ENCODE results near the gene ASTN1. TPM values are rescaled to one million over a fixed set of nuclear protein-coding genes. Genes with fewer than 3 reads are reported as not detected.

ASTN1 gene
- total and polyA plus RNA-seq, 9 of the 15 experiments (the other 6 are each of a cell fraction or from before 2014, with no cell fraction given), result 0.05 to 0.22 (median 0.18) TPM

GRCh38 chr1:177211231-177211630, 46.7 kb upstream of the ASTN1 start:
- H3K36me3 ChIP-seq (ENCODE audit: control insufficient read depth, insufficient read depth, low read length), result no peaks in the 10 kb centered on the region
- no TSS peak for BruUV-seq (replicated peaks)
- intact Hi-C loops (cut with micrococcal nuclease), result no loop called here
- 0% methylated on average over 4 of the region's 4 CpGs for WGBS (ENCODE audit: insufficient coverage, low coverage, missing lambda C conversion rate)
- ChIA-PET CTCF (ENCODE audit: low intra/inter-chr PET ratio) (no interaction called here), POLR2A (no interaction called here)
- ATAC-seq (no peak), DNase-seq (ENCODE audit: extremely low read depth in 1 of 4, low spot score in 3 of 4) (no peak), FAIRE-seq (no peak)
- H3K4me3 ChIP-seq, result no peak overlapping the region
- in situ Hi-C loops (cut with MboI), result no loop called here
- TF ChIP-seq ZNF75A (CRISPR knock-in tag; IDR thresholded peaks at IDR 0.05) (no peak), NFATC3 (IDR thresholded peaks at IDR 0.05) (no peak)
- H3K9me1 ChIP-seq (ENCODE audit: control insufficient read depth, insufficient read depth, low read length), result no peaks in the 10 kb centered on the region
- H2AFZ ChIP-seq (ENCODE audit: low read depth, low read length), result no peak overlapping the region
- H3K9me3 ChIP-seq (replicated peaks; ENCODE audit: control insufficient read depth, insufficient read depth, low read depth, low read length), result no peaks in the 10 kb centered on the region
- H3K27me3 ChIP-seq (ENCODE audit: control insufficient read depth in 2 of 2, insufficient read depth in 2 of 2, low read length in 2 of 2), result no peaks in the 10 kb centered on the region
- no peak overlapping the region for H3K9ac ChIP-seq (ENCODE audit: insufficient read depth in 1 of 2, low read depth in 2 of 2, low read length in 2 of 2)
- H4K20me1 ChIP-seq (replicated peaks; ENCODE audit: control insufficient read depth, insufficient read depth, low read length), result no peaks in the 10 kb centered on the region
- no peak overlapping the region for H3K27ac ChIP-seq (ENCODE audit: extremely low read depth, low read depth, low read length)
- no peaks in the 10 kb centered on the region for H3K4me1 ChIP-seq (replicated peaks in 1 of 2; ENCODE audit: control insufficient read depth in 2 of 2, insufficient read depth in 2 of 2, low read length in 2 of 2)
- H3K79me2 ChIP-seq (ENCODE audit: control insufficient read depth, insufficient read depth, low read length), result no peaks in the 10 kb centered on the region
- no peak overlapping the region for H3K4me2 ChIP-seq (ENCODE audit: insufficient read depth, low read length)

- no peaks in the 10 kb centered on the region for H3K9me3 ChIP-seq (replicated peaks; ENCODE audit: control insufficient read depth, insufficient read depth, low read depth, low read length)
- H3K9me1 ChIP-seq (ENCODE audit: control insufficient read depth, insufficient read depth, low read length), result no peaks in the 10 kb centered on the region
- no peaks in the 10 kb centered on the region for H4K20me1 ChIP-seq (replicated peaks; ENCODE audit: control insufficient read depth, insufficient read depth, low read length)
- DNase-seq (ENCODE audit: extremely low read depth in 1 of 4, low spot score in 3 of 4), result no peak
- H3K9ac ChIP-seq (ENCODE audit: insufficient read depth in 1 of 2, low read depth in 2 of 2, low read length in 2 of 2), result no peak overlapping the region
- no peak overlapping the region for H3K4me3 ChIP-seq
- no peak overlapping the region for H3K4me2 ChIP-seq (ENCODE audit: insufficient read depth, low read length)
- CTCF ChIA-PET (ENCODE audit: low intra/inter-chr PET ratio), result no interaction called here
- in situ Hi-C loops (cut with MboI) (no loop called here), intact Hi-C loops (cut with micrococcal nuclease) (no loop called here)
- FAIRE-seq, result no peak
- POLR2A ChIA-PET, result no interaction called here
- H2AFZ ChIP-seq (ENCODE audit: low read depth, low read length), result no peak overlapping the region
- H3K27ac ChIP-seq (ENCODE audit: extremely low read depth, low read depth, low read length), result no peak overlapping the region
- H3K27me3 ChIP-seq (ENCODE audit: control insufficient read depth in 2 of 2, insufficient read depth in 2 of 2, low read length in 2 of 2), result no peaks in the 10 kb centered on the region
- TF ChIP-seq ZKSCAN3 (CRISPR knock-in tag; IDR thresholded peaks at IDR 0.05) (no peak), BRD9 (IDR thresholded peaks at IDR 0.05; ENCODE audit: low read depth, partially characterized antibody) (no peak), PCBP2 (IDR thresholded peaks at IDR 0.05; ENCODE audit: low read depth, low read length, poor library complexity, severe bottlenecking) (no peak), CCAR2 (IDR thresholded peaks at IDR 0.05; ENCODE audit: low read depth, low read length) (no peak), MBD2 (IDR thresholded peaks at IDR 0.05; ENCODE audit: borderline replicate concordance, low read depth) (no peak), POLR2A (conservative IDR thresholded peaks at IDR 0.05) (no peak), NCOA6 (IDR thresholded peaks at IDR 0.05) (no peak), BCOR (IDR thresholded peaks at IDR 0.05) (no peak)
- BruUV-seq (replicated peaks), result no TSS peak
- H3K4me1 ChIP-seq (replicated peaks in 1 of 2; ENCODE audit: control insufficient read depth in 2 of 2, insufficient read depth in 2 of 2, low read length in 2 of 2), result no peaks in the 10 kb centered on the region
- no peaks in the 10 kb centered on the region for H3K79me2 ChIP-seq (ENCODE audit: control insufficient read depth, insufficient read depth, low read length)
- ATAC-seq, result no peak
- H3K36me3 ChIP-seq (ENCODE audit: control insufficient read depth, insufficient read depth, low read length), result no peaks in the 10 kb centered on the region
Measured at GRCh38 chr1:177210071-177210470, 45.6 kb upstream of the ASTN1 start.

All from K562 (cell line).